Effector memory CD4-positive, alpha-beta T cell (primary cell): ENCODE results near the gene TUSC7.

Experiments
- DNase-seq, 3 donors: peaks; one replicate each; pipeline ENCODE4 v3.0.0-alpha.2; 2020
- H3K27ac ChIP-seq: 2 replicates; pipeline ENCODE4 v1.7.0; 2013; ENCODE audit warnings: mild to moderate bottlenecking, low read length, moderate library complexity; ENCODE audit not compliant: insufficient read depth, poor library complexity, severe bottlenecking
- H3K27me3 ChIP-seq: replicated peaks from 2 replicates; pipeline ENCODE4 v1.7.0; 2013; ENCODE audit warnings: mild to moderate bottlenecking, low read length; ENCODE audit not compliant: insufficient read depth, control insufficient read depth, poor library complexity, severe bottlenecking
- H3K36me3 ChIP-seq: 2 replicates; pipeline ENCODE4 v1.7.0; 2013; ENCODE audit warnings: mild to moderate bottlenecking, low read length, moderate library complexity; ENCODE audit not compliant: control insufficient read depth, insufficient read depth
- H3K4me1 ChIP-seq: 2 replicates; pipeline ENCODE4 v1.7.0; 2013; ENCODE audit warnings: low read length, mild to moderate bottlenecking; ENCODE audit not compliant: control insufficient read depth, insufficient read depth, poor library complexity, severe bottlenecking
- H3K4me3 ChIP-seq: 2 replicates; pipeline ENCODE4 v1.7.0; 2013; ENCODE audit warnings: low read length, low read depth, mild to moderate bottlenecking; ENCODE audit not compliant: insufficient read depth, poor library complexity, severe bottlenecking
- H3K9me3 ChIP-seq: 2 replicates; pipeline ENCODE4 v1.7.0; 2013; ENCODE audit warnings: mild to moderate bottlenecking, low read length, moderate library complexity; ENCODE audit not compliant: control insufficient read depth

The TUSC7 gene

DNA sequence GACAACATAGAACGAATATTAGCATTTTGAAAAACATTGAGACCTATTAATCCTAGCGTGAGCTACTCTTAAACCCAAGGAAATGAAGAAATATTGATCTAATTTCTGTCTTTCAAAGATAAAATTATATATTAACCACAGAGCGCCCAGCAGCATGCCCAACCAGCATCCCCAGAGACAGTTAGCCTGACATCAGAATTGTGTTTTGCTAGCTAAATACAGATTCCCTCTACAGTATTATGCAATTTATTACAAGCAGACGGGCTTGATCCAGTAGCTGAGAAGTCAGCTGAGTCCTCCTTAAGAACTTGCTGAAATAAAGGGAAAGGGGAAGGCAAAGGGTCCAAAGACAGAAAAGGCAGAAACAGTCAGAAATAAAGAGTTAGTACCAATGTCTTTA lies 7.2 kb upstream of the TUSC7 start:
- no peaks in the 10 kb centered on the region for H3K4me1 ChIP-seq
- no peak for DNase-seq
- H3K9me3 ChIP-seq: no peaks in the 10 kb centered on the region
- H3K27me3 ChIP-seq: no peaks in the 10 kb centered on the region
- H3K27ac ChIP-seq: no peak overlapping the region
- no peaks in the 10 kb centered on the region for H3K36me3 ChIP-seq
- no peak overlapping the region for H3K4me3 ChIP-seq

DNA sequence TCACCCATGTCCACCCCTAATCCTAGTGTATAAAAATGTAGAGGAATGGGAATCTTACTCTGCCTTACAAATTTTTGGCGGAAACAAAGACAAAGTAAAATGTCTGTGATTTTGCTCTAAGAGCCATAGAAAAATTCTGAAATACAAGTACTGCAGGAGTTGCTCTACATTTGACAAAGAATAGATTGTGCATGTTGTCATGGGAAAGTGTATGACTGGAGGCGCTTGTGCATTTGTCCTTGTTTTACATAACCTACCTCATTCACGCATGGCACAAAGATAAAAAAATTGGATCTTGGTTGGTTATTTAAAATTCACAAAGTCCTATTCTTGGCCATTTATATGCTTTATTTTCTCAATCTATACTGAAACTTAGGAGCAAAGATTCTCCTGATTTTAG lies 2.0 kb upstream of the TUSC7 start:
- no peak for DNase-seq
- H3K36me3 ChIP-seq: no peaks in the 10 kb centered on the region
- H3K9me3 ChIP-seq: no peaks in the 10 kb centered on the region
- no peaks in the 10 kb centered on the region for H3K4me1 ChIP-seq
- H3K27me3 ChIP-seq: no peaks in the 10 kb centered on the region
- H3K27ac ChIP-seq: no peak overlapping the region
- H3K4me3 ChIP-seq: no peak overlapping the region

- H3K4me1 ChIP-seq: no peaks in the 10 kb centered on the region
- no peaks in the 10 kb centered on the region for H3K9me3 ChIP-seq
- no peak overlapping the region for H3K27ac ChIP-seq
- no peak overlapping the region for H3K4me3 ChIP-seq
- no peaks in the 10 kb centered on the region for H3K36me3 ChIP-seq
- DNase-seq: no peak
- H3K27me3 ChIP-seq: no peaks in the 10 kb centered on the region
These were observed 6.9 kb downstream of the TUSC7 start for GRCh38 chr3:116716490-116716889.

GRCh38 chr3:116717566-116717965 lies 8.0 kb downstream of the TUSC7 start:
- no peaks in the 10 kb centered on the region for H3K27me3 ChIP-seq
- H3K9me3 ChIP-seq: no peaks in the 10 kb centered on the region

DNA sequence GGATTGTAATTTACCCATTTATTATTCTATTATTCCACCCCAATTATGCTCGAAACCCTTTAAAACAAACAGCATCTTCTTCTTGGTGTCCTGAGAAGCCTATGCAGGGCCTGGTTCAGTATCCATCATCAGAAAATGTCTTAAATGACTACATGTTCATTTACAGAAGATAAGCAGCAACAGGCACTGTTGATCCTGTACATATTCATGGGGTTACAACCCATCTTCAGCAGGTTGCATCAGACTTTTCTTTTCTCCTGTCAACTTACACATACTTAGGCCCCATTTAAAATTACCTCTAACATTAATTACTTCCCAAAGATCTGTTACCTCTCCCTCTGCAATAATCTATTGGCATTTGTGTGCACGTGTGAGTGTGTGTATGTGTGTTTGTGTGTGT lies 18.9 kb downstream of the TUSC7 start:
- no peak for DNase-seq
- H3K27ac ChIP-seq: no peak overlapping the region
- no peak overlapping the region for H3K4me3 ChIP-seq
- no peaks in the 10 kb centered on the region for H3K27me3 ChIP-seq
- no peaks in the 10 kb centered on the region for H3K4me1 ChIP-seq
- no peaks in the 10 kb centered on the region for H3K36me3 ChIP-seq
- no peaks in the 10 kb centered on the region for H3K9me3 ChIP-seq

More at GRCh38 chr3:116717566-116717965, 8.0 kb downstream of the TUSC7 start:
- Histone ChIP-seq H3K4me3 (no peak overlapping the region), H3K4me1 (no peaks in the 10 kb centered on the region), H3K36me3 (no peaks in the 10 kb centered on the region), H3K27ac (no peak overlapping the region)
- no peak for DNase-seq

GRCh38 chr3:116734243-116734642 lies 24.7 kb downstream of the TUSC7 start:
- H3K27ac ChIP-seq: no peak overlapping the region
- DNase-seq: no peak
- H3K4me1 ChIP-seq: no peaks in the 10 kb centered on the region
- no peaks in the 10 kb centered on the region for H3K36me3 ChIP-seq
- no peaks in the 10 kb centered on the region for H3K9me3 ChIP-seq
- H3K4me3 ChIP-seq: no peak overlapping the region
- H3K27me3 ChIP-seq: no peaks in the 10 kb centered on the region

DNA sequence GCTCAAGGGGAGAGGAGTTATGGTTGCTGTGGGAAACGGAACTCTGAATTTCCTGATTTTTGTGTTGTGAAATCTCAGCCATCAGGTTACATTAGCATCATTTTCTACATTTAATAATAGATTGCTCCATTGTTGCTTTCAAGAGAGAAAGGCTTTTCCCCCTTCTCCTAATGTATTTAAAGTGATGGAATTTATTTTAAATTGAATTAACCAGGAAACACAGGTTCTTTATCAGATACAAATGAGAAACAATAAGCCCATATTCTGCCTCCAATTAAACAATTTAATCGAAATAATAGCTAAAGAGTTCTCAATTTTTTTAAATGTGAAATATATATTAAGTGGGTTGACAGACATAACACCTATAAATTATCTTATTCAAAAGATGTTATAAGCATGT lies 30.1 kb downstream of the TUSC7 start:
- no peaks in the 10 kb centered on the region for H3K9me3 ChIP-seq
- H3K4me1 ChIP-seq: no peaks in the 10 kb centered on the region
- H3K4me3 ChIP-seq: no peak overlapping the region
- DNase-seq: no peak
- H3K27ac ChIP-seq: no peak overlapping the region
- no peaks in the 10 kb centered on the region for H3K27me3 ChIP-seq
- H3K36me3 ChIP-seq: no peaks in the 10 kb centered on the region

GRCh38 chr3:116740293-116740692 lies 30.7 kb downstream of the TUSC7 start:
- Histone ChIP-seq H3K4me3 (no peak overlapping the region), H3K4me1 (no peaks in the 10 kb centered on the region), H3K27me3 (no peaks in the 10 kb centered on the region), H3K9me3 (no peaks in the 10 kb centered on the region), H3K27ac (no peak overlapping the region), H3K36me3 (no peaks in the 10 kb centered on the region)
- DNase-seq: no peak

DNA sequence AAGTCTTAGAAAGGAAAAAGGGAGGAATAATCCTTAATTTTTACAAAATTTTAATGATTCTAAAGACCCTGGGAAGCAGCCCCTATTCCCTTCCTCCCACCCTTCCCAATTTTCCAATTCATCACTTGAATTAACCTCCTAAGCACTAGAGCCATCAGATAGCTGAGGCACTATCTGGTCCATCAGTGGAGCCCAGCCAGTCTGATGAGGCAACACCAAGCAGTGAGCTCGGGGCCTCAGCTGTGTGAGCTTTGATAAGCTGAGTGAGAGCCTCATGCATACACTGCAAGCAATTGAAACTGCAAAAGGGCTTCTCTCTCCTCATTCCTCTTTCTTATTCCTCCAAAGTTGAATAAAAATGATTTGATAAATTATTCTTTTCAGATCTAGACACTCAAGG lies 31.9 kb downstream of the TUSC7 start:
- no peak overlapping the region for H3K27ac ChIP-seq
- no peaks in the 10 kb centered on the region for H3K36me3 ChIP-seq

GRCh38 chr3:116743062-116743461 lies 33.5 kb downstream of the TUSC7 start:
- no peaks in the 10 kb centered on the region for H3K9me3 ChIP-seq
- no peaks in the 10 kb centered on the region for H3K27me3 ChIP-seq
- H3K4me3 ChIP-seq: no peak overlapping the region
- DNase-seq: no peak
- no peaks in the 10 kb centered on the region for H3K36me3 ChIP-seq
- no peak overlapping the region for H3K27ac ChIP-seq
- no peaks in the 10 kb centered on the region for H3K4me1 ChIP-seq

More for the DNA sequence above, 31.9 kb downstream of the TUSC7 start:
- Histone ChIP-seq H3K9me3 (no peaks in the 10 kb centered on the region), H3K27me3 (no peaks in the 10 kb centered on the region), H3K4me3 (no peak overlapping the region), H3K4me1 (no peaks in the 10 kb centered on the region)
- DNase-seq: no peak

DNA sequence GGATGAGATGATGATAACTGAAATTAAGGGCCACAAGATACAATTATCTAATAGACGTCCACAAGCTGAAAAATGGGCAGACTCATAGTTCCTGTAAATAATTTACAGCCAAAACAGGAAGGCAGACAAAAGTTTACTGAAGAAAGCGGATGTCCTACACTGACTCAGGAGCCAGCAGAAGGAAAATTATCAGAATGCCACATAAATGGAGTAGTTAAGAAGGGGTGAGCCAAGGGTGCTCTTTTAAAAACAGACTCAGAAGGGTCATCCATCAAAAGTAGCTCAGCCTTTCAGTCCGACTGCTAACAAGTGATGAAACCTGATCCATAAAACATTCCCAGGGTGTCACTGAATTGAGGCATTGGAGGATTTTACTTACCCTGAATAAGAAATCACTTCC lies 39.8 kb downstream of the TUSC7 start:
- Histone ChIP-seq H3K27me3 (no peaks in the 10 kb centered on the region), H3K27ac (no peak overlapping the region), H3K4me3 (no peak overlapping the region), H3K9me3 (no peaks in the 10 kb centered on the region), H3K4me1 (no peaks in the 10 kb centered on the region), H3K36me3 (no peaks in the 10 kb centered on the region)
- DNase-seq: no peak
